ENCODE data around the gene MAP3K7.

DNA sequence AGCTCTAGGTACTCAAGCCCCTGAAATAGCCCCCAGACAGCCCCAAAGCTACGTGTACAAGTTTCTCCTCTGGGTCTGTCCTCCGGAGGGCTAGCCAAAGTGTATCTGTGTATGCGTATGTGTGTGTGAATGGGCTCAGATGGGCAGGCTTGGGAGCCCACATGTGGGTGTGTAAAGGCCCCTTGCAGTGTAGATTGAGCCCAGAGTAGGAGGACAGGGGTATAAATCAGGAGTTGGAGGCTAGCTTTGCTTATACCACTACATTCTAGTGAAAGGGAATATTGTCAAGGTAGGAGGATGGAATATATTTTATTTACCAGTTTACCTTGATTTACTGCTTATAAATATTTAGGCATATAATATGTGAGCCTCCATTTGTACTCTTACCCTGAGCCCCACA lies 9.0 kb upstream of the MAP3K7 start:
- TF ChIP-seq, protein P1, sequence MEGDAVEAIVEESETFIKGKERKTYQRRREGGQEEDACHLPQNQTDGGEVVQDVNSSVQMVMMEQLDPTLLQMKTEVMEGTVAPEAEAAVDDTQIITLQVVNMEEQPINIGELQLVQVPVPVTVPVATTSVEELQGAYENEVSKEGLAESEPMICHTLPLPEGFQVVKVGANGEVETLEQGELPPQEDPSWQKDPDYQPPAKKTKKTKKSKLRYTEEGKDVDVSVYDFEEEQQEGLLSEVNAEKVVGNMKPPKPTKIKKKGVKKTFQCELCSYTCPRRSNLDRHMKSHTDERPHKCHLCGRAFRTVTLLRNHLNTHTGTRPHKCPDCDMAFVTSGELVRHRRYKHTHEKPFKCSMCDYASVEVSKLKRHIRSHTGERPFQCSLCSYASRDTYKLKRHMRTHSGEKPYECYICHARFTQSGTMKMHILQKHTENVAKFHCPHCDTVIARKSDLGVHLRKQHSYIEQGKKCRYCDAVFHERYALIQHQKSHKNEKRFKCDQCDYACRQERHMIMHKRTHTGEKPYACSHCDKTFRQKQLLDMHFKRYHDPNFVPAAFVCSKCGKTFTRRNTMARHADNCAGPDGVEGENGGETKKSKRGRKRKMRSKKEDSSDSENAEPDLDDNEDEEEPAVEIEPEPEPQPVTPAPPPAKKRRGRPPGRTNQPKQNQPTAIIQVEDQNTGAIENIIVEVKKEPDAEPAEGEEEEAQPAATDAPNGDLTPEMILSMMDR (IDR thresholded peaks at IDR 0.05; ENCODE audit: low read length) = no peak
- no peak for TF ChIP-seq EZH2 (optimal IDR thresholded peaks at IDR 0.05; ENCODE audit: low read depth, low read length)
- no peak for TF ChIP-seq EZH2phosphoT487 (IDR thresholded peaks at IDR 0.05; ENCODE audit: low read length)

All from MM.1S (cell line).